Measurements from ENCODE around the gene SEZ6L. TPM values are rescaled to one million over a fixed set of nuclear protein-coding genes. Genes with fewer than 3 reads are reported as not detected.

SEZ6L gene
- total RNA-seq (ENCODE audit: unreplicated experiment), result 109 TPM
- long read RNA-seq, partial matches to known transcripts, result 2 of 6 reads
- long read RNA-seq, other reads (novel, unspliced or antisense), result 4 of 6 reads

DNA sequence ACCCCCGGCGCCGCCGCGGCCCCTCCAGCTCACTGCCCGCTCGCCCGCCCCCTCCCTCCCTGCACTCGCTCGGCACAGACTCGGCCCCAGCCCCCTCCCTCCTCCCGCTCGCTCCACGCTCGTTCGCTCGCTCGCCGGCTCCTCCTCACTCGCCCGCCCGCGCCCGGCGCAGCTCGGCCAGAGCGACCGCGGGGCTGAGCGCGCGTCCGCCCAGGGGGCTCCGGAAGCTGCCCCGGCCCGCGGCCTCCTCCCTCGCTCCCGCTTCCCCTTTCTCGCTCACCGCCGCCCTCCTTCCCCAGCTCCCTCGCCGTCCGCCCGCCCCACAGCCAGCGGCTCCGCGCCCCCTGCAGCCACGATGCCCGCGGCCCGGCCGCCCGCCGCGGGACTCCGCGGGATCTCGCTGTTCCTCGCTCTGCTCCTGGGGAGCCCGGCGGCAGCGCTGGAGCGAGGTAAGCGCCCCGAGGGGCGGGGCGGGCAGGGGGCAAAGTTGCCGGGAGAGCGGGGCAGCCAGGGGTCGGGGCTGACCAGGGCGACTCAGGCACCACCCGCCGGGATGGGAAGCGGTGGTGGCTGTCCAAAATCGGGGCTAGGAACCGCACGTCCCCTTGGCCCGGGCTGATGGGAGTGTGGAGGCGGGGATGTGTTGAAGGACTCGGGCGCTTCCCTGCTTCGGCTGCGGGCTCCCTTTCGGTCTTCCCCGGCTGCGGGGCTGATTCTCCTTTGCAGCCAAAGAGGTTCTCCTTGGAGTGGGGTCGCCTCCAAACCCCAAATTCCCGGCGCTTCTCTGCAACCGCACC, at the start of gene SEZ6L:
SEZ6L (plus strand) TSS at position 148 of the 797 bp plus-strand sequence; CDS start at position 356, 208 bp downstream.
- DNase-seq, result peak; percentile 76
- H3K36me3 Mint-ChIP-seq (ENCODE audit: unreplicated experiment), result no peaks in the 10 kb centered on the region
- H3K27me3 Mint-ChIP-seq (ENCODE audit: unreplicated experiment), result peaks cover 11% of the 10 kb centered on the region
- H3K4me3 Mint-ChIP-seq (ENCODE audit: unreplicated experiment), result peak within 1 kb of the TSS; percentile 93
- peaks cover 13% of the 10 kb centered on the region for H3K9me3 Mint-ChIP-seq (ENCODE audit: unreplicated experiment)
- TF ChIP-seq CTCF (IDR thresholded peaks at IDR 0.05; ENCODE audit: partially characterized antibody, unreplicated experiment), result no peak
- H3K4me1 Mint-ChIP-seq (ENCODE audit: low read depth, unreplicated experiment), result peaks cover 28% of the 10 kb centered on the region
- H3K27ac Mint-ChIP-seq (ENCODE audit: unreplicated experiment), result peak within 1 kb of the TSS; percentile 88

GRCh38 chr22:26122920-26123468, 46.3 kb upstream of the SEZ6L start:
- Mint-ChIP-seq H3K27me3 (ENCODE audit: unreplicated experiment) (peaks cover 2% of the 10 kb centered on the region), H3K36me3 (ENCODE audit: unreplicated experiment) (no peaks in the 10 kb centered on the region), H3K27ac (ENCODE audit: unreplicated experiment) (no peak overlapping the region), H3K4me3 (ENCODE audit: unreplicated experiment) (no peak overlapping the region), H3K4me1 (ENCODE audit: low read depth, unreplicated experiment) (peaks cover 10% of the 10 kb centered on the region), H3K9me3 (ENCODE audit: unreplicated experiment) (peaks cover 6% of the 10 kb centered on the region)
- TF ChIP-seq CTCF (IDR thresholded peaks at IDR 0.05; ENCODE audit: partially characterized antibody, unreplicated experiment), result no peak
- no peak for DNase-seq

DNA sequence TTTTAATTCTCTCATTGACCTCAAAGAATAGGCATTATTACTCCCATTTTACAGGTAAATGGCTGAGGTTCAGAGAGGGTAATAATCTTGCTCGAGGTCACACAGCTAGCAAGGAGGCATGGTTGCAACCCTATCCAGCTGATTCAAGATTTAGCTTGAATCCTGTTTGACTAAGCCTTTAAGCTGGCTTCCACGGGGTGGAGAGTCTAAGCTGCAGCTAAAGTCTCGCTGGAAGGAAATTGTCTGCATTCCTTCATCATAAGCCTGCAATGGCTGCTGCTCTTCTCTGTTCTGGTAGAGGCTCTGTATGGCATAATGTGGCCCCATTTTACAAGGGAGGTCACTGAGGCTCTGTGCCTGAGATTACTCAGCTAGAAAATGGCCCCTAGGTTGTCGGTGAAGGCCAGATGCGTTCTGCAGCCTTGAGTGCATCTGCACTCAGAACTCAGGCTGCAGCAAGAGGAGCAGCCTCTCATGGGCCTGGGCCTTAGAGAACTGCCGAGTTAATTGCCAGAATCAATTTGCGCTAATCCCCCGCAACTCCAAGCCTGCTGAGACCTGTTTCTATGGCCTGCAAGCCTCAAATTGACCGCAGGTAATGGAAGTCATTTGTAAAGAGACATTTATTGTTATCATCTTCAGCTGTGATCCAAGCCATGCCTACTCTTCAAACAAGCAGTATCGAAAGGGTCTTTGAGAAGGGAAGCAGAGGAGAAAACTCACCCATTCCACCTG, 44.1 kb upstream of the SEZ6L start:
- TF ChIP-seq CTCF (IDR thresholded peaks at IDR 0.05; ENCODE audit: partially characterized antibody, unreplicated experiment), result no peak
- H3K4me1 Mint-ChIP-seq (ENCODE audit: low read depth, unreplicated experiment), result peaks cover 10% of the 10 kb centered on the region
- peaks cover 2% of the 10 kb centered on the region for H3K27me3 Mint-ChIP-seq (ENCODE audit: unreplicated experiment)
- peaks cover 6% of the 10 kb centered on the region for H3K9me3 Mint-ChIP-seq (ENCODE audit: unreplicated experiment)
- no peaks in the 10 kb centered on the region for H3K36me3 Mint-ChIP-seq (ENCODE audit: unreplicated experiment)
- peak; percentile 32 for DNase-seq
- no peak overlapping the region for H3K4me3 Mint-ChIP-seq (ENCODE audit: unreplicated experiment)
- no peak overlapping the region for H3K27ac Mint-ChIP-seq (ENCODE audit: unreplicated experiment)

- no peak for TF ChIP-seq CTCF (IDR thresholded peaks at IDR 0.05; ENCODE audit: partially characterized antibody, unreplicated experiment)
- H3K27ac Mint-ChIP-seq (ENCODE audit: unreplicated experiment), result no peak overlapping the region
- H3K9me3 Mint-ChIP-seq (ENCODE audit: unreplicated experiment), result peaks cover 9% of the 10 kb centered on the region
- no peak for DNase-seq
- H3K4me1 Mint-ChIP-seq (ENCODE audit: low read depth, unreplicated experiment), result peaks cover 10% of the 10 kb centered on the region
- H3K36me3 Mint-ChIP-seq (ENCODE audit: unreplicated experiment), result no peaks in the 10 kb centered on the region
- H3K4me3 Mint-ChIP-seq (ENCODE audit: unreplicated experiment), result no peak overlapping the region
- no peaks in the 10 kb centered on the region for H3K27me3 Mint-ChIP-seq (ENCODE audit: unreplicated experiment)
Measured at GRCh38 chr22:26127126-26127525, 42.1 kb upstream of the SEZ6L start.
